Karpas-422 (cell line): ENCODE measurements around the gene SOX12. TPM values are rescaled to one million over a fixed set of nuclear protein-coding genes. Genes with fewer than 3 reads are reported as not detected.

Experiments used
- DNase-seq: peaks from one replicate; pipeline ENCODE4 v3.0.0-alpha.2; 2015
- H2AFZ ChIP-seq: fragments of 200-600 bp; sonication (generic); 2 replicates; pipeline ENCODE4 v1.6.1; 2014; ENCODE audit warnings: antibody characterized with exemption, low read length, mixed read lengths
- H3K27ac ChIP-seq: fragments of 200-600 bp; sonication (generic); 2 replicates; pipeline ENCODE4 v1.5.1; 2014; ENCODE audit warnings: mild to moderate bottlenecking, low read length, moderate library complexity
- H3K27me3 ChIP-seq: fragments of 200-600 bp; sonication (generic); 2 replicates; pipeline ENCODE4 v1.6.1; 2014; ENCODE audit warnings: low read length, mixed read lengths
- H3K36me3 ChIP-seq: fragments of 200-600 bp; sonication (generic); 2 replicates; pipeline ENCODE4 v1.6.1; 2014; ENCODE audit warnings: low read length, mixed read lengths; ENCODE audit not compliant: insufficient read depth
- H3K4me1 ChIP-seq: fragments of 200-600 bp; sonication (generic); 2 replicates; pipeline ENCODE4 v1.6.1; 2014; ENCODE audit warnings: mild to moderate bottlenecking, low read length, mixed read lengths
- H3K4me2 ChIP-seq: fragments of 200-600 bp; sonication (generic); 2 replicates; pipeline ENCODE4 v1.6.1; 2014; ENCODE audit warnings: low read length, low read depth, mild to moderate bottlenecking; ENCODE audit not compliant: poor library complexity, severe bottlenecking
- H3K4me3 ChIP-seq: fragments of 200-600 bp; sonication (generic); 2 replicates; pipeline ENCODE4 v1.5.1; 2014; ENCODE audit warnings: mild to moderate bottlenecking, antibody characterized with exemption, low read length, mixed read lengths
- H3K79me2 ChIP-seq: fragments of 200-600 bp; sonication (generic); 2 replicates; pipeline ENCODE4 v1.6.1; 2014; ENCODE audit warnings: mild to moderate bottlenecking, low read length, mixed read lengths
- H3K9ac ChIP-seq: fragments of 200-600 bp; sonication (generic); 2 replicates; pipeline ENCODE4 v1.6.0; 2014; ENCODE audit warnings: low read length
- H3K9me2 ChIP-seq: fragments of 200-600 bp; sonication (generic), shearing (Covaris generic); replicated peaks from 2 replicates; pipeline ENCODE4 v1.6.0; 2014; ENCODE audit warnings: mild to moderate bottlenecking, low read length, moderate library complexity; ENCODE audit not compliant: insufficient read depth
- H3K9me3 ChIP-seq: fragments of 300-700, 200-600 bp; sonication (generic); 2 replicates; pipeline ENCODE4 v1.6.1; 2014; ENCODE audit warnings: low read length, mixed read lengths
- H4K20me1 ChIP-seq: fragments of 200-600 bp; sonication (generic); 2 replicates; pipeline ENCODE4 v1.6.1; 2014; ENCODE audit warnings: mild to moderate bottlenecking, antibody characterized with exemption, low read length, low read depth; ENCODE audit not compliant: insufficient read depth
- total RNA-seq: library from RNA; depleted of rRNA; stranded (reverse); fragments of >200 nt; shearing (Covaris generic); gene quantifications from 2 replicates; pipeline ENCODE4 v1.2.3, GENCODE V29; 2014; ENCODE audit warnings: low replicate concordance

Gene SOX12
- total RNA-seq, 1 experiment from 2014 or later = 8.3 TPM

- Histone ChIP-seq H3K4me2 (peak overlapping the region; percentile 91), H3K27ac (peak overlapping the region; percentile 91), H3K36me3 (peaks cover 6% of the 10 kb centered on the region; the same call in 1 of the 2 replicates), H4K20me1 (peaks cover 20% of the 10 kb centered on the region), H3K4me1 (peaks cover 36% of the 10 kb centered on the region), H3K9me3 (no peaks in the 10 kb centered on the region), H3K4me3 (peak overlapping the region; percentile 86), H3K27me3 (no peaks in the 10 kb centered on the region), H3K9ac (peak overlapping the region; percentile 80), H2AFZ (peak overlapping the region; percentile 77; the same call in 1 of the 2 replicates), H3K9me2 (no peaks in the 10 kb centered on the region), H3K79me2 (peaks cover 22% of the 10 kb centered on the region)
- DNase-seq = peak; percentile 97
Measured at GRCh38 chr20:324177-325044, 941 bp upstream of the SOX12 start.

- peak overlapping the region; percentile 98 for H3K9ac ChIP-seq
- H3K4me2 ChIP-seq = peak overlapping the region; percentile 93
- H3K9me3 ChIP-seq = no peaks in the 10 kb centered on the region
- H3K36me3 ChIP-seq = peaks cover 6% of the 10 kb centered on the region; the same call in 1 of the 2 replicates
- peaks cover 28% of the 10 kb centered on the region for H4K20me1 ChIP-seq
- H2AFZ ChIP-seq = no peak overlapping the region
- H3K4me1 ChIP-seq = peaks cover 49% of the 10 kb centered on the region
- peak; percentile 82 for DNase-seq
- H3K4me3 ChIP-seq = peak overlapping the region; percentile 85
- H3K27ac ChIP-seq = peak overlapping the region; percentile 88
- no peaks in the 10 kb centered on the region for H3K9me2 ChIP-seq
- H3K27me3 ChIP-seq = no peaks in the 10 kb centered on the region
- H3K79me2 ChIP-seq = peaks cover 22% of the 10 kb centered on the region
Measured at GRCh38 chr20:325889-326644, 715 bp downstream of the SOX12 start.

- H3K9me2 ChIP-seq = no peaks in the 10 kb centered on the region
- peaks cover 6% of the 10 kb centered on the region; the same call in 1 of the 2 replicates for H3K36me3 ChIP-seq
- H3K4me3 ChIP-seq = peak overlapping the region; percentile 85
- H3K27me3 ChIP-seq = no peaks in the 10 kb centered on the region
- H3K9ac ChIP-seq = peak overlapping the region; percentile 98
- no peak overlapping the region for H2AFZ ChIP-seq
- no peak for DNase-seq
- peaks cover 22% of the 10 kb centered on the region for H3K79me2 ChIP-seq
- H3K4me2 ChIP-seq = peak overlapping the region; percentile 93
- no peaks in the 10 kb centered on the region for H3K9me3 ChIP-seq
- H3K4me1 ChIP-seq = peaks cover 49% of the 10 kb centered on the region
- H4K20me1 ChIP-seq = peaks cover 28% of the 10 kb centered on the region
- peak overlapping the region; percentile 88 for H3K27ac ChIP-seq
Measured at GRCh38 chr20:326645-327185, 1.4 kb downstream of the SOX12 start.

- Histone ChIP-seq H2AFZ (no peak overlapping the region), H3K36me3 (peaks cover 6% of the 10 kb centered on the region; the same call in 1 of the 2 replicates), H3K79me2 (peaks cover 22% of the 10 kb centered on the region), H4K20me1 (peaks cover 28% of the 10 kb centered on the region), H3K4me2 (peak overlapping the region; percentile 93), H3K4me3 (peak overlapping the region; percentile 85), H3K9me3 (no peaks in the 10 kb centered on the region), H3K9me2 (no peaks in the 10 kb centered on the region), H3K9ac (peak overlapping the region; percentile 98), H3K27ac (peak overlapping the region; percentile 88), H3K27me3 (no peaks in the 10 kb centered on the region), H3K4me1 (peaks cover 49% of the 10 kb centered on the region)
- DNase-seq = peak; percentile 98
Measured at GRCh38 chr20:327186-328026, 2.1 kb downstream of the SOX12 start.

GRCh38 chr20:328027-328974 is 2.9 kb downstream of the SOX12 start:
- no peaks in the 10 kb centered on the region for H3K9me3 ChIP-seq
- peak; percentile 43 for DNase-seq
- no peak overlapping the region for H2AFZ ChIP-seq
- no peaks in the 10 kb centered on the region for H3K9me2 ChIP-seq
- peak overlapping the region; percentile 93 for H3K4me2 ChIP-seq
- H3K27me3 ChIP-seq = no peaks in the 10 kb centered on the region
- H3K4me3 ChIP-seq = peak overlapping the region; percentile 85
- H3K9ac ChIP-seq = peak overlapping the region; percentile 98
- H3K79me2 ChIP-seq = peaks cover 22% of the 10 kb centered on the region
- peaks cover 6% of the 10 kb centered on the region; the same call in 1 of the 2 replicates for H3K36me3 ChIP-seq
- peak overlapping the region; percentile 82 for H3K27ac ChIP-seq
- H3K4me1 ChIP-seq = peaks cover 49% of the 10 kb centered on the region
- H4K20me1 ChIP-seq = peaks cover 28% of the 10 kb centered on the region

- Histone ChIP-seq H4K20me1 (peaks cover 28% of the 10 kb centered on the region), H3K4me3 (peak overlapping the region; percentile 85), H3K9ac (peak overlapping the region; percentile 98), H3K9me2 (no peaks in the 10 kb centered on the region), H3K27ac (peak overlapping the region; percentile 61), H3K4me1 (peaks cover 42% of the 10 kb centered on the region), H3K4me2 (peak overlapping the region; percentile 93), H3K9me3 (no peaks in the 10 kb centered on the region), H2AFZ (no peak overlapping the region), H3K79me2 (peaks cover 22% of the 10 kb centered on the region), H3K36me3 (peaks cover 6% of the 10 kb centered on the region; the same call in 1 of the 2 replicates), H3K27me3 (no peaks in the 10 kb centered on the region)
- DNase-seq = peak; percentile 61
Measured at GRCh38 chr20:328975-329695, 3.8 kb downstream of the SOX12 start.
